D341Med (cell line): Measurements from ENCODE around the gene NR3C1.

ENCODE experiments used
- DNase-seq: peaks from one replicate; pipeline ENCODE4 v3.0.0; 2012; ENCODE audit warnings: low spot score

The NR3C1 gene

GRCh38 chr5:143311428-143311827, 92.1 kb downstream of the NR3C1 start:
- DNase-seq: no peak

- no peak for DNase-seq
These were observed 93.6 kb downstream of the NR3C1 start for GRCh38 chr5:143309661-143310431.

GRCh38 chr5:143308731-143309130, 94.8 kb downstream of the NR3C1 start:
- no peak for DNase-seq

- DNase-seq: no peak
These were observed 97.4 kb downstream of the NR3C1 start for GRCh38 chr5:143306040-143306439.

GRCh38 chr5:143304836-143305475, 98.5 kb downstream of the NR3C1 start:
- DNase-seq: no peak

- DNase-seq: no peak
These were observed 101.0 kb downstream of the NR3C1 start for GRCh38 chr5:143302341-143303045.

- DNase-seq: no peak
These were observed 105.7 kb downstream of the NR3C1 start for GRCh38 chr5:143297756-143298155.

- no peak for DNase-seq
These were observed 113.4 kb downstream of the NR3C1 start for GRCh38 chr5:143290125-143290524.

GRCh38 chr5:143284521-143284920, 119.0 kb downstream of the NR3C1 start:
- no peak for DNase-seq

- no peak for DNase-seq
These were observed 119.5 kb downstream of the NR3C1 start for GRCh38 chr5:143284002-143284401.

GRCh38 chr5:143281226-143281625, 122.3 kb downstream of the NR3C1 start:
- no peak for DNase-seq

GRCh38 chr5:143279698-143280097, 123.8 kb downstream of the NR3C1 start:
- DNase-seq: no peak

GRCh38 chr5:143277536-143277935, 126.0 kb downstream of the NR3C1 start:
- DNase-seq: peak; percentile 21

- DNase-seq: no peak
These were observed 127.7 kb downstream of the NR3C1 start for GRCh38 chr5:143275512-143276363.

GRCh38 chr5:143274952-143275351, 128.5 kb downstream of the NR3C1 start:
- DNase-seq: no peak

- no peak for DNase-seq
These were observed 132.1 kb downstream of the NR3C1 start for GRCh38 chr5:143271431-143271830.

- DNase-seq: no peak
These were observed 135.1 kb downstream of the NR3C1 start for GRCh38 chr5:143268388-143268787.

GRCh38 chr5:143267186-143267585, 136.3 kb downstream of the NR3C1 start:
- no peak for DNase-seq

- DNase-seq: no peak
These were observed 137.5 kb downstream of the NR3C1 start for GRCh38 chr5:143265995-143266394.

GRCh38 chr5:143263272-143263810, 140.1 kb downstream of the NR3C1 start:
- DNase-seq: no peak

GRCh38 chr5:143262393-143263174, 140.9 kb downstream of the NR3C1 start:
- DNase-seq: no peak
